Raji (cell line): ENCODE results near the gene HCST.

Source experiments
- POLR2A ChIP-seq: IDR thresholded peaks from 2 replicates; pipeline ENCODE4 v1.6.1; 2011; ENCODE audit warnings: low read depth, low read length, control low read depth; ENCODE audit not compliant: insufficient read depth

HCST gene

GRCh38 chr19:35897706-35898451 is 4.5 kb upstream of the HCST start:
- TF ChIP-seq POLR2A = no peak

- TF ChIP-seq POLR2A = no peak
These were observed 3.9 kb upstream of the HCST start for GRCh38 chr19:35898499-35898809.

GRCh38 chr19:35899547-35900214 is 2.6 kb upstream of the HCST start:
- peak; percentile 41; the same call in 1 of the 2 replicates for TF ChIP-seq POLR2A

GRCh38 chr19:35901055-35901644 is 1.2 kb upstream of the HCST start:
- TF ChIP-seq POLR2A = no peak

GRCh38 chr19:35902870-35903475 is 644 bp downstream of the HCST start:
- TF ChIP-seq POLR2A = no peak

- TF ChIP-seq POLR2A = peak; percentile 85
These were observed 1.3 kb downstream of the HCST start for GRCh38 chr19:35903550-35904179.

GRCh38 chr19:35904311-35905068 is 2.2 kb downstream of the HCST start:
- TF ChIP-seq POLR2A = no peak

- TF ChIP-seq POLR2A = no peak
These were observed 2.9 kb downstream of the HCST start for GRCh38 chr19:35905178-35905727.

- TF ChIP-seq POLR2A = no peak
These were observed 5.0 kb downstream of the HCST start for GRCh38 chr19:35907377-35907745.

GRCh38 chr19:35908010-35908441 is 5.7 kb downstream of the HCST start, which contains the start of gene TYROBP:
Gene TYROBP (minus strand): TSS chr19:35908295. CDS start chr19:35908228, 67 bp downstream.
- TF ChIP-seq POLR2A = no peak

- no peak for TF ChIP-seq POLR2A
These were observed 6.8 kb downstream of the HCST start for GRCh38 chr19:35908973-35909683.

- TF ChIP-seq POLR2A = no peak
These were observed 7.3 kb downstream of the HCST start for GRCh38 chr19:35909684-35910035.

- TF ChIP-seq POLR2A = no peak
These were observed 8.8 kb downstream of the HCST start for GRCh38 chr19:35911173-35911572.

- no peak for TF ChIP-seq POLR2A
These were observed 9.5 kb downstream of the HCST start for GRCh38 chr19:35911790-35912189.

GRCh38 chr19:35913589-35913988 is 11.3 kb downstream of the HCST start:
- no peak for TF ChIP-seq POLR2A
